HepG2 (cell line): ENCODE measurements around the gene KCNAB1. TPM values are rescaled to one million over a fixed set of nuclear protein-coding genes. Genes with fewer than 3 reads are reported as not detected.
A peak's percentile ranks its signal among the peaks of the same experiment; 100 is the strongest.

Source experiments
- ARID2 ChIP-seq: sonication (generic); formaldehyde crosslinking; IDR thresholded peaks from 2 replicates; pipeline ENCODE4 v1.8.1; 2022; ENCODE audit warnings: mild to moderate bottlenecking, missing genetic modification reagents, borderline replicate concordance
- FOXA1 ChIP-seq, 2 experiments: fragments of 450-650 bp in 1 of 2; sonication (generic) in 1 of 2; formaldehyde crosslinking in 1 of 2; IDR thresholded peaks; 2 replicates each; pipeline versions ENCODE4 v1.4.0 to v1.6.1; 2016 to 2020; ENCODE audit warnings: missing genetic modification reagents in 1 of 2
- FOXJ3 ChIP-seq: sonication (generic); formaldehyde crosslinking; IDR thresholded peaks from 2 replicates; pipeline ENCODE4 v1.4.0; 2020; ENCODE audit warnings: missing genetic modification reagents, mild to moderate bottlenecking, borderline replicate concordance
- KDM5B ChIP-seq: sonication (generic); formaldehyde crosslinking; IDR thresholded peaks from 2 replicates; pipeline ENCODE4 v1.4.0; 2020; ENCODE audit warnings: missing genetic modification reagents, mild to moderate bottlenecking, borderline replicate concordance
- MIXL1 ChIP-seq: IDR thresholded peaks from 2 replicates; pipeline ENCODE4 v1.6.1; 2016
- MLX ChIP-seq: IDR thresholded peaks from 2 replicates; pipeline ENCODE4 v1.6.1; 2016
- MXD4 ChIP-seq: IDR thresholded peaks from 2 replicates; pipeline ENCODE4 v1.6.1; 2016; ENCODE audit warnings: mild to moderate bottlenecking, missing biosample characterization, missing genetic modification reagents
- TBX3 ChIP-seq: fragments of 450-650 bp; IDR thresholded peaks from 2 replicates; pipeline ENCODE4 v1.6.1; 2017; ENCODE audit warnings: antibody characterized with exemption, mild to moderate bottlenecking, inconsistent platforms, borderline replicate concordance
- TCF7L2 ChIP-seq: IDR thresholded peaks from 2 replicates; pipeline ENCODE4 v1.6.1; 2011; ENCODE audit warnings: mild to moderate bottlenecking, low read depth, low read length, moderate library complexity
- ZNF335 ChIP-seq: sonication (generic); formaldehyde crosslinking; IDR thresholded peaks from 2 replicates; pipeline ENCODE4 v1.4.0; 2020; ENCODE audit warnings: missing genetic modification reagents
- ZNF615 ChIP-seq: sonication (generic); formaldehyde crosslinking; IDR thresholded peaks from 2 replicates; pipeline ENCODE4 v1.5.0; 2020; ENCODE audit warnings: mild to moderate bottlenecking, missing genetic modification reagents, borderline replicate concordance
- ZNF672 ChIP-seq: sonication (generic); formaldehyde crosslinking; IDR thresholded peaks from 2 replicates; pipeline ENCODE4 v1.8.1; 2022; ENCODE audit warnings: missing genetic modification reagents
- ZSCAN21 ChIP-seq: sonication (generic); formaldehyde crosslinking; IDR thresholded peaks from 2 replicates; pipeline ENCODE4 v1.8.0; 2022; ENCODE audit warnings: mild to moderate bottlenecking, missing genetic modification reagents, moderate library complexity, borderline replicate concordance
- polyA plus RNA-seq, 8 experiments: library from polyadenylated mRNA; depleted of rRNA in 3 of 8; stranded (reverse) in 7 of 8; unstranded in 1 of 8; fragments of >200 nt; fragmentation: Illumina TruSeq in 4 of 8; extraction: Trizol in 4 of 8; gene quantifications; 2 replicates each; pipeline versions ENCODE4 v1.2.1 to v1.2.3, GENCODE V29; 2011 to 2016; ENCODE audit warnings: low read depth in 4 of 8, missing spikeins in 1 of 8, mixed read lengths in 1 of 8; ENCODE audit not compliant: insufficient read depth in 1 of 8
- total RNA-seq, 5 experiments: library from RNA; depleted of rRNA; stranded (reverse); fragments of >200 nt; fragmentation: Illumina TruSeq; extraction: Trizol; gene quantifications; 2 replicates each; pipeline ENCODE4 v1.2.3, GENCODE V29; 2016; ENCODE audit warnings: low read depth in 1 of 5
- TF ChIP-seq, protein P1 (sequence below): sonication (generic); formaldehyde crosslinking; IDR thresholded peaks from 2 replicates; pipeline ENCODE4 v1.4.0; 2020; ENCODE audit warnings: missing genetic modification reagents
- TF ChIP-seq, protein P2 (sequence below): IDR thresholded peaks from 2 replicates; pipeline ENCODE4 v1.6.1; 2016; ENCODE audit warnings: control low read depth
- TF ChIP-seq, protein P3 (sequence below): sonication (generic); formaldehyde crosslinking; IDR thresholded peaks from 2 replicates; pipeline ENCODE4 v1.4.0; 2020; ENCODE audit warnings: missing genetic modification reagents, mild to moderate bottlenecking, borderline replicate concordance
- TF ChIP-seq, protein P4 (sequence below): sonication (generic); formaldehyde crosslinking; conservative IDR thresholded peaks from 2 replicates; pipeline ENCODE4 v1.8.0; 2022; ENCODE audit warnings: mild to moderate bottlenecking, moderate library complexity, missing genetic modification reagents
- TF ChIP-seq, protein P5 (sequence below): sonication (generic); formaldehyde crosslinking; IDR thresholded peaks from 2 replicates; pipeline ENCODE4 v1.4.0; 2020; ENCODE audit warnings: mild to moderate bottlenecking, missing genetic modification reagents, borderline replicate concordance

KCNAB1 gene
- total and polyA plus RNA-seq, 2 of the 13 experiments (the other 11 are each of a cell fraction or from before 2014, with no cell fraction given), result not detected

DNA sequence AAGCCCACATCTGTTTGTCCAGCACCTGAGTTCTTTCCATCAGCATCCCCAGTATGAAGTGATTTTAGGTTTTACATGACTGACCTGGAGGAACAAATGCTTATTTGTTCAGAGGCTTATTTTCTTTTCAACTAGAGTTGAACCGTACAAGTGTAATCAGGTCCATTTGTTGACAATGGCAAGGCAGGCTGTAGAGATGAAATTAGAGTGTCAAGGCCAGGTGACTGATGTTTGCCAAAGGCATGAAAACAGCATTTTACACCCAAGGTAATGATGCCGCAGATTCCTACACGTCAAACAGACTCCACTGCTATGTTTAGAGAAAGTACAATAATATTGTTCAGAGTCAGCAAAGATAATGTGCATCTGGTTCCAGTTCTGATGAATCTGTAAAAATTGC lies 96.5 kb downstream of the KCNAB1 start (continued):
- TF ChIP-seq MLX (0 out of 2 replicates have a peak, but pooled peaks have one; percentile 26), FOXJ3 (peak; percentile 64; the same call in 1 of the 2 replicates), MIXL1 (peak; percentile 93), FOXA1 (IDR thresholded peaks at IDR 0.05) (0 out of 2 replicates have a peak, but pooled peaks have one; percentile 13), FOXA1 (CRISPR knock-in tag; IDR thresholded peaks at IDR 0.05) (peak; percentile 81), KDM5B (CRISPR knock-in tag) (no peak), ZSCAN21 (CRISPR knock-in tag) (0 out of 2 replicates have a peak, but pooled peaks have one; percentile 32), MXD4 (CRISPR knock-in tag) (no peak), TCF7L2 (no peak), ZNF335 (CRISPR knock-in tag) (no peak), TBX3 (peak; percentile 65; the same call in 1 of the 2 replicates), ZNF672 (CRISPR knock-in tag) (no peak), ZNF615 (CRISPR knock-in tag) (no peak), ARID2 (CRISPR knock-in tag) (no peak)
- TF ChIP-seq, protein P1, sequence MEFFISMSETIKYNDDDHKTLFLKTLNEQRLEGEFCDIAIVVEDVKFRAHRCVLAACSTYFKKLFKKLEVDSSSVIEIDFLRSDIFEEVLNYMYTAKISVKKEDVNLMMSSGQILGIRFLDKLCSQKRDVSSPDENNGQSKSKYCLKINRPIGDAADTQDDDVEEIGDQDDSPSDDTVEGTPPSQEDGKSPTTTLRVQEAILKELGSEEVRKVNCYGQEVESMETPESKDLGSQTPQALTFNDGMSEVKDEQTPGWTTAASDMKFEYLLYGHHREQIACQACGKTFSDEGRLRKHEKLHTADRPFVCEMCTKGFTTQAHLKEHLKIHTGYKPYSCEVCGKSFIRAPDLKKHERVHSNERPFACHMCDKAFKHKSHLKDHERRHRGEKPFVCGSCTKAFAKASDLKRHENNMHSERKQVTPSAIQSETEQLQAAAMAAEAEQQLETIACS (CRISPR knock-in tag), result no peak
- TF ChIP-seq, protein P2, sequence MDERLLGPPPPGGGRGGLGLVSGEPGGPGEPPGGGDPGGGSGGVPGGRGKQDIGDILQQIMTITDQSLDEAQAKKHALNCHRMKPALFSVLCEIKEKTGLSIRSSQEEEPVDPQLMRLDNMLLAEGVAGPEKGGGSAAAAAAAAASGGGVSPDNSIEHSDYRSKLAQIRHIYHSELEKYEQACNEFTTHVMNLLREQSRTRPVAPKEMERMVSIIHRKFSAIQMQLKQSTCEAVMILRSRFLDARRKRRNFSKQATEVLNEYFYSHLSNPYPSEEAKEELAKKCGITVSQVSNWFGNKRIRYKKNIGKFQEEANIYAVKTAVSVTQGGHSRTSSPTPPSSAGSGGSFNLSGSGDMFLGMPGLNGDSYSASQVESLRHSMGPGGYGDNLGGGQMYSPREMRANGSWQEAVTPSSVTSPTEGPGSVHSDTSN (CRISPR knock-in tag), result no peak
- TF ChIP-seq, protein P3, sequence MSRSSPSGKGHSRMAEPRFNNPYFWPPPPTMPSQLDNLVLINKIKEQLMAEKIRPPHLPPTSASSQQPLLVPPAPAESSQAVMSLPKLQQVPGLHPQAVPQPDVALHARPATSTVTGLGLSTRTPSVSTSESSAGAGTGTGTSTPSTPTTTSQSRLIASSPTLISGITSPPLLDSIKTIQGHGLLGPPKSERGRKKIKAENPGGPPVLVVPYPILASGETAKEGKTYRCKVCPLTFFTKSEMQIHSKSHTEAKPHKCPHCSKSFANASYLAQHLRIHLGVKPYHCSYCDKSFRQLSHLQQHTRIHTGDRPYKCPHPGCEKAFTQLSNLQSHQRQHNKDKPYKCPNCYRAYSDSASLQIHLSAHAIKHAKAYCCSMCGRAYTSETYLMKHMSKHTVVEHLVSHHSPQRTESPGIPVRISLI (CRISPR knock-in tag), result no peak
- TF ChIP-seq, protein P4, sequence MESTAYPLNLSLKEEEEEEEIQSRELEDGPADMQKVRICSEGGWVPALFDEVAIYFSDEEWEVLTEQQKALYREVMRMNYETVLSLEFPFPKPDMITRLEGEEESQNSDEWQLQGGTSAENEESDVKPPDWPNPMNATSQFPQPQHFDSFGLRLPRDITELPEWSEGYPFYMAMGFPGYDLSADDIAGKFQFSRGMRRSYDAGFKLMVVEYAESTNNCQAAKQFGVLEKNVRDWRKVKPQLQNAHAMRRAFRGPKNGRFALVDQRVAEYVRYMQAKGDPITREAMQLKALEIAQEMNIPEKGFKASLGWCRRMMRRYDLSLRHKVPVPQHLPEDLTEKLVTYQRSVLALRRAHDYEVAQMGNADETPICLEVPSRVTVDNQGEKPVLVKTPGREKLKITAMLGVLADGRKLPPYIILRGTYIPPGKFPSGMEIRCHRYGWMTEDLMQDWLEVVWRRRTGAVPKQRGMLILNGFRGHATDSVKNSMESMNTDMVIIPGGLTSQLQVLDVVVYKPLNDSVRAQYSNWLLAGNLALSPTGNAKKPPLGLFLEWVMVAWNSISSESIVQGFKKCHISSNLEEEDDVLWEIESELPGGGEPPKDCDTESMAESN (CRISPR knock-in tag), result no peak
- TF ChIP-seq, protein P5, sequence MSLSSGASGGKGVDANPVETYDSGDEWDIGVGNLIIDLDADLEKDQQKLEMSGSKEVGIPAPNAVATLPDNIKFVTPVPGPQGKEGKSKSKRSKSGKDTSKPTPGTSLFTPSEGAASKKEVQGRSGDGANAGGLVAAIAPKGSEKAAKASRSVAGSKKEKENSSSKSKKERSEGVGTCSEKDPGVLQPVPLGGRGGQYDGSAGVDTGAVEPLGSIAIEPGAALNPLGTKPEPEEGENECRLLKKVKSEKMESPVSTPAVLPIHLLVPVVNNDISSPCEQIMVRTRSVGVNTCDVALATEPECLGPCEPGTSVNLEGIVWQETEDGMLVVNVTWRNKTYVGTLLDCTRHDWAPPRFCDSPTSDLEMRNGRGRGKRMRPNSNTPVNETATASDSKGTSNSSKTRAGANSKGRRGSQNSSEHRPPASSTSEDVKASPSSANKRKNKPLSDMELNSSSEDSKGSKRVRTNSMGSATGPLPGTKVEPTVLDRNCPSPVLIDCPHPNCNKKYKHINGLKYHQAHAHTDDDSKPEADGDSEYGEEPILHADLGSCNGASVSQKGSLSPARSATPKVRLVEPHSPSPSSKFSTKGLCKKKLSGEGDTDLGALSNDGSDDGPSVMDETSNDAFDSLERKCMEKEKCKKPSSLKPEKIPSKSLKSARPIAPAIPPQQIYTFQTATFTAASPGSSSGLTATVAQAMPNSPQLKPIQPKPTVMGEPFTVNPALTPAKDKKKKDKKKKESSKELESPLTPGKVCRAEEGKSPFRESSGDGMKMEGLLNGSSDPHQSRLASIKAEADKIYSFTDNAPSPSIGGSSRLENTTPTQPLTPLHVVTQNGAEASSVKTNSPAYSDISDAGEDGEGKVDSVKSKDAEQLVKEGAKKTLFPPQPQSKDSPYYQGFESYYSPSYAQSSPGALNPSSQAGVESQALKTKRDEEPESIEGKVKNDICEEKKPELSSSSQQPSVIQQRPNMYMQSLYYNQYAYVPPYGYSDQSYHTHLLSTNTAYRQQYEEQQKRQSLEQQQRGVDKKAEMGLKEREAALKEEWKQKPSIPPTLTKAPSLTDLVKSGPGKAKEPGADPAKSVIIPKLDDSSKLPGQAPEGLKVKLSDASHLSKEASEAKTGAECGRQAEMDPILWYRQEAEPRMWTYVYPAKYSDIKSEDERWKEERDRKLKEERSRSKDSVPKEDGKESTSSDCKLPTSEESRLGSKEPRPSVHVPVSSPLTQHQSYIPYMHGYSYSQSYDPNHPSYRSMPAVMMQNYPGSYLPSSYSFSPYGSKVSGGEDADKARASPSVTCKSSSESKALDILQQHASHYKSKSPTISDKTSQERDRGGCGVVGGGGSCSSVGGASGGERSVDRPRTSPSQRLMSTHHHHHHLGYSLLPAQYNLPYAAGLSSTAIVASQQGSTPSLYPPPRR, result peak; percentile 97
